GM10266 (cell line): ENCODE measurements around the gene PNISR.

Experiments
- DNase-seq: peaks from one replicate; pipeline ENCODE4 v3.0.0; 2012; ENCODE audit errors: extremely low spot score
- CTCF ChIP-seq: IDR thresholded peaks from 2 replicates; pipeline ENCODE4 v1.5.1; 2012; ENCODE audit warnings: mild to moderate bottlenecking, low read depth; ENCODE audit not compliant: control insufficient read depth, insufficient read depth; ENCODE audit errors: missing control alignments

PNISR gene

DNA sequence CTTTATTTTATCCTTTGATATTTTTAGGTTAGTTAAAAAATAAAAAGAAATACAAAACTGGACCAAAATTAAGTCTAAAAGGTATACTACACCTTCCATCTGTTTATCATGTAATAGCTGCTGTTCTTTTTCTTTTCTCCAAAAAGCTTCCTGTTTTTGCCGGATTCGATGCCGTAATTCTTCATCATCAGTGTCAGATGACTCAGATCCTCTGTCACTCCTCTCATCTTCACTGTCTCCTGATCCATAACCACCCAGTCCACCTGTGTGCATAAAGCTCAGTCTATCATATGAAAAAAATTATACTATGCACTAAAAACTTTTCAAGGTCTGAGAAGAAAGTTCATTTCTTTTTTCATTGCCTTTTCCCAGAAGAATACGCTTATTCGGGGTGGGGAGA lies 22.7 kb downstream of the PNISR start:
- no peak for DNase-seq
- TF ChIP-seq CTCF: no peak

- no peak for DNase-seq
- TF ChIP-seq CTCF: no peak
Measured at GRCh38 chr6:99397287-99397686, 27.8 kb downstream of the PNISR start.

DNA sequence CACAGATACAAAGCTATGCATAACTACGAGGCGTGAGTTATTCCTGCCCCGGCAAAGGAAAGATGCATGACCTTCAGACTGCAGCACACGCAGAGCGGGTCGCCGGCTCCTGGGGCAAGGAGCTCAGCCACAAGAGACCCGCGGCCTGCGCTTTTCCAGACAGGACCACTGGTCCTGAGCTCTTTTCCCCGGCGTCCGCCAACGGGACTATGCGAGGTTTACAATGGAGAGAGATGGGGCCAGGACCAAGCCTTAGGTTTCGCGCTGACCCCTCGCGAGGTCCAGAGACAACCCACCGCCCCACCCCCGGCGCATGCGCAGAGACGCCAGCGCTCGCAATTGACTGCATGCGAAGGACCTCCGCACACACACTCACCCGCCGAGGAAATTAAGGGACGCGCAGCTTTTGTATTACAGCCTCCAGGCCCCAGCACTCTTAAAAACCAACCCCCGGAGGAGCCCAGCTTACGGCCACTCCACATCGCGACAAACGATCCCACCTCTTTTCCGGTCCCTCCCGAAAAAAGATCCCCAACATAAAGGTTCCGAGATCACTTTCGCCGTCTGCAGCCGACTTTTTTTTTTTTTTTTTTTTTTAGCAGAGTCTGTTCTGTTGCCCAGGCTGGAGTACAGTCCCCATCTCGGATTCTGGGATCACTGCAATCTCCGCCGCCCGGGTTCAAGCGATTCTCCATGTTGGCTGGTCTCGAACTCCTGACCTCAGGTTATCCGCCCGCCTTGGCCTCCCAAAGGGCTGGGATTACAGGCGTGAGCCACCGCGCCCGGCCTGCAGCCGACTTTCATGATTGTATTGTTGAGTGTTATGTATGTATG lies 31.2 kb downstream of the PNISR start, which contains the start of gene COQ3:
Gene COQ3, minus strand, starts transcription at position 498 of the 834 bp plus-strand sequence. Its CDS starts 16 bp downstream, at position 482.
- no peak for TF ChIP-seq CTCF
- DNase-seq: peak; percentile 80

DNA sequence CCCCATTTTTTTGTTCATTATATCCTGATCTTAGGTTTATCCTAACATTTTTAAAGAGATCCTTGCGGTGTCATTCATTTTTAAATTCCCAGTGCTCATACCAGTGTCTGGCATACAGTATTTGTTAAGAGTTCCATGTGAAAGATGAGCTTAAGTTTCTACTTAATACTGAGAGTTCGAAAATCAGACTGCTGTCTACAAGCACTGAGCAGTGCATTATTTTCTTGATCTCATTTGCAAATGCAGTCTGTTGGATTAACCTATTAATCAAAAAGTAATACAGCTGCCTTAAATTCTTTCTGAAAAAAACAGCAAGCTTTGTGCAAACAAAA lies 31.8 kb downstream of the PNISR start:
- DNase-seq: no peak

GRCh38 chr6:99390896-99391295 lies 34.2 kb downstream of the PNISR start:
- DNase-seq: no peak
- no peak for TF ChIP-seq CTCF

More for the DNA sequence above, 31.8 kb downstream of the PNISR start:
- no peak for TF ChIP-seq CTCF

GRCh38 chr6:99384507-99384906 lies 40.6 kb downstream of the PNISR start:
- DNase-seq: no peak
- TF ChIP-seq CTCF: no peak

GRCh38 chr6:99378636-99379035 lies 46.5 kb downstream of the PNISR start:
- TF ChIP-seq CTCF: no peak
- no peak for DNase-seq
